Stomach (tissue), 9 donors: ENCODE results near the gene HEXIM1. TPM values are rescaled to one million over a fixed set of nuclear protein-coding genes. Genes with fewer than 3 reads are reported as not detected.
A peak's percentile ranks its signal among the peaks of the same experiment; 100 is the strongest.

Experiments used
- DNase-seq, 2 donors: peaks; one replicate each; pipeline versions ENCODE4 v3.0.0 to v3.0.0-alpha.2; 2013 to 2019
- H3K27ac ChIP-seq, 5 donors: fragments of 200-600 bp in 4 of 5; sonication (generic) in 4 of 5; one replicate each; pipeline ENCODE4 v1.5.1; 2013 to 2019; ENCODE audit warnings: mild to moderate bottlenecking in 1 of 5, moderate library complexity in 1 of 5
- H3K27me3 ChIP-seq, 3 donors: fragments of 200-600 bp; sonication (generic); one replicate each; pipeline ENCODE4 v1.5.1; 2017 to 2019; ENCODE audit warnings: mixed run types in 1 of 3
- H3K36me3 ChIP-seq, 4 donors: fragments of 200-600 bp; sonication (generic); 1 replicate in 3 of 4; 2 replicates in 1 of 4; pipeline ENCODE4 v1.5.1; 2016 to 2019
- H3K4me1 ChIP-seq, 4 donors: fragments of 200-600 bp; sonication (generic); one replicate each; pipeline ENCODE4 v1.5.1; 2016 to 2019
- H3K4me3 ChIP-seq, 4 donors: fragments of 200-600 bp; sonication (generic) in 3 of 4; one replicate each; pipeline ENCODE4 v1.5.1; 2016 to 2019; ENCODE audit warnings: mild to moderate bottlenecking in 1 of 4
- H3K9me3 ChIP-seq, 4 donors: fragments of 200-600 bp; sonication (generic); one replicate each; pipeline ENCODE4 v1.5.1; 2016 to 2019
- EP300 ChIP-seq: sonication (generic); formaldehyde crosslinking; IDR thresholded peaks from one replicate; pipeline ENCODE4 v1.6.1; 2017; ENCODE audit warnings: antibody characterized with exemption
- POLR2A ChIP-seq, 4 donors: fragments of 450-650 bp; IDR thresholded peaks; one replicate each; pipeline ENCODE4 v1.6.1; 2016; ENCODE audit warnings: antibody characterized with exemption in 4 of 4, control low read depth in 2 of 4, mild to moderate bottlenecking in 1 of 4, moderate library complexity in 1 of 4
- POLR2AphosphoS5 ChIP-seq, 3 donors: sonication (generic); formaldehyde crosslinking; IDR thresholded peaks; one replicate each; pipeline ENCODE4 v1.6.1; 2016; ENCODE audit warnings: antibody characterized with exemption in 3 of 3
- WGBS, 5 donors: extraction: QIAGEN DNeasy Blood & Tissue Kit in 3 of 5; methylation state at CpG; one replicate each; pipeline versions ENCODE4 v1.1.5 to v1.1.7; 2013 to 2018; 5-methylcytosine and 5-hydroxymethylcytosine counted together
- intact Hi-C: fragments of 100-400 bp; cut with DNase I; formaldehyde crosslinking; loops from one replicate; pipeline ENCODE4 v1.15.1; 2023; ENCODE audit warnings: low total_unique reads
- polyA plus RNA-seq, 3 donors: library from polyadenylated mRNA; stranded (reverse); fragments of 200-250 nt; gene quantifications; one replicate each; pipeline ENCODE4 v1.2.3, GENCODE V29; 2013
- total RNA-seq, 5 donors: library from RNA; depleted of rRNA; stranded (reverse); fragments of >200 nt; gene quantifications; one replicate each; pipeline versions ENCODE4 v1.1.0 to v1.2.3, GENCODE V29; 2014 to 2016
- TF ChIP-seq, protein P1 (sequence below), 7 experiments: fragments of 450-650 bp in 4 of 7; fragments of 200-600 bp in 3 of 7; sonication (generic) in 3 of 7; IDR thresholded peaks; one replicate each; pipeline ENCODE4 v1.5.1; 2016 to 2019; ENCODE audit warnings: antibody characterized with exemption in 7 of 7, control low read depth in 2 of 7, mild to moderate bottlenecking in 1 of 7
- donor health status: healthy with polysubstance abuse.
- donor health status: Bipolar disorder and iron deficiency.
- donor health status: healthy.

The HEXIM1 gene
- total and polyA plus RNA-seq, 8 donors: 6.4 to 23.8 (median 15.7) TPM

DNA sequence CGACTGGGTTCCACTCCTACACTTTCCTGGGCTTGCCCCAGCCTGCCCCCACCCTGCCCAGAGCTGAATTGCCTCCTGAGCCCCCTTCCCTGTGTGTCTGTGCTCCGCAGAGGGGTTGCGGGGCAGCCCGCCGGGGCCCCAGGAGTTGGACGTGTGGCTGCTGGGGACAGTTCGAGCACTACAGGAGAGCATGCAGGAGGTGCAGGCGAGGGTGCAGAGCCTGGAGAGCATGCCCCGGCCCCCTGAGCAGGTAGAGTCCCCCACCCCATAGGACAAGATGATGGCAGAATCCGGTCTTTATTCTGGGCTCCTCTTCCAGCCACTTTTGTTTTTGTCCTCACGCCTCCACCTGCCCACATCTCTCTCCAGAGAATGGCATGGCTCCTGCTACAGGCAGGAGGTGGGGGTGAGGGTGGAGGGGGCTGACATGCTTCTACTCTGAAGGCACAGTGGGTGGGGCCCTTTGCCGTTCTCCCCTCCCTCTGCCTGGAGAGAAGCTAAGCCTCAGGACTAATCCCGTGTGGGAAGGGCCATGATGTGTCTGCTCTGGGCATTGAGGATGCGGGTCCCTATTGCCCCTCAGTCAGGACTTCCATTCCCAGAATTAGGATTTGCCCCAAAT, 9.3 kb upstream of the HEXIM1 start:
- peak in 1 of 2 donors; percentile 3 for DNase-seq
- Histone ChIP-seq H3K36me3 (peaks cover 0 to 22% (median 10%) of the 10 kb centered on the region in 4 donors), H3K4me1 (peaks cover 21 to 43% (median 38%) of the 10 kb centered on the region in 4 donors), H3K4me3 (no peak overlapping the region), H3K9me3 (no peaks in the 10 kb centered on the region), H3K27me3 (no peaks in the 10 kb centered on the region), H3K27ac (no peak overlapping the region)
- WGBS, 5 donors: 82 to 90% (median 89%) methylated on average over 14 of the region's 14 CpGs
- TF ChIP-seq POLR2A (IDR thresholded peaks at IDR 0.05) (no peak), EP300 (no peak)
- intact Hi-C loops: loop anchor here (5.0 kb wide), 1 partner anchor 58 kb away; no protein-coding TSS in a partner anchor

DNA sequence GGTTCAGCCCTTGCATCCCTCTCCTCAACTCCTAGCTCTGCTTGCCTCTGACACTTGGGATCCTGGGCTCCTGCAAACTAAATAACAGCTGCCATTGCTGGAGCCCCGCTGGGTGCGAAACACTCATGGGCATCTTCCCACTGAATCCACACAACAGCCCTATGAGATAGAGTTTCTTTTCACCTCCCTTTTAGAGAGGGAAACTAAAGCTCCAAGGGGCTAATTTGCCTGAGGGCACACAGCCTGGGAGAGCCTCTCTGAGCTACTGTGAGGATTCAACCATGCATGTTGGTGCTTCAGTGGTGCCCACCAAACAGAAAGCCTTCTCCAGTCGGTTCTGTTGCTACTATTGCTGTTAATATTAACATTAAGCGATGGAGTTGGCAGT, 8.7 kb upstream of the HEXIM1 start:
- WGBS, 5 donors: 78 to 87% (median 83%) methylated on average over 4 of the region's 4 CpGs

DNA sequence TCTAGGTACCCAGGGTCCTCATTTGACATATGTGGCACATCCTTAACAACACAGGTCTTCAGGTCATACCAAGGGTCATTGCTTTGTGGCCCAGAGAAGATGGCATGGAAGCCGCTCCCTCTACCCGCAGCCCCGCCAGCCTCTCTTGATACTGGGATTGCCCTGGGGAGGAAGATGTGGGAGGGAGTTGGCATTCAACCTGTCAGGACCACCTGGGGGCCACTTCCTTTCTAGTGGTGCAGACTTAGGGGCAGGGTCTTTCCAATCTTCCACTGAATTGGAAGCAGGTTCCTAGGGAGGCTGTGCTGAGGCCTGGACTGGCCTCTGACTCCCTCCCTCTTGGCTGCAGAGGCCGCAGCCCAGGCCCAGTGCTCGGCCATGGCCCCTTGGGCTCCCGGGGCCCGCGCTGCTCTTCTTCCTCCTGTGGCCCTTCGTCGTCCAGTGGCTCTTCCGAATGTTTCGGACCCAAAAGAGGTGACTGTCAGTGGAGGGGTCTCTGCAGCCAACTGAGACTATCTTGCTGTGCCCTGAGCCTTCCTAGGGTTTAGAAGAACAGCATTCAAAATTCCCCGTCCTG, 5.1 kb upstream of the HEXIM1 start:
- Histone ChIP-seq H3K4me3 (peak overlapping the region; percentile 49 to 56 (median 52)), H3K36me3 (peaks cover 0 to 17% (median 8%) of the 10 kb centered on the region in 4 donors), H3K27ac (peak overlapping the region; percentile 86 to 99 (median 94)), H3K27me3 (no peaks in the 10 kb centered on the region), H3K4me1 (peaks cover 30 to 45% (median 36%) of the 10 kb centered on the region in 4 donors), H3K9me3 (no peaks in the 10 kb centered on the region)
- DNase-seq: peak in 1 of 2 donors; percentile 20
- WGBS, 5 donors: 78 to 92% (median 82%) methylated on average over 10 to 13 of the region's 13 CpGs
- intact Hi-C loops: no loop called here
- TF ChIP-seq POLR2A (IDR thresholded peaks at IDR 0.05): no peak
- TF ChIP-seq, protein P1, sequence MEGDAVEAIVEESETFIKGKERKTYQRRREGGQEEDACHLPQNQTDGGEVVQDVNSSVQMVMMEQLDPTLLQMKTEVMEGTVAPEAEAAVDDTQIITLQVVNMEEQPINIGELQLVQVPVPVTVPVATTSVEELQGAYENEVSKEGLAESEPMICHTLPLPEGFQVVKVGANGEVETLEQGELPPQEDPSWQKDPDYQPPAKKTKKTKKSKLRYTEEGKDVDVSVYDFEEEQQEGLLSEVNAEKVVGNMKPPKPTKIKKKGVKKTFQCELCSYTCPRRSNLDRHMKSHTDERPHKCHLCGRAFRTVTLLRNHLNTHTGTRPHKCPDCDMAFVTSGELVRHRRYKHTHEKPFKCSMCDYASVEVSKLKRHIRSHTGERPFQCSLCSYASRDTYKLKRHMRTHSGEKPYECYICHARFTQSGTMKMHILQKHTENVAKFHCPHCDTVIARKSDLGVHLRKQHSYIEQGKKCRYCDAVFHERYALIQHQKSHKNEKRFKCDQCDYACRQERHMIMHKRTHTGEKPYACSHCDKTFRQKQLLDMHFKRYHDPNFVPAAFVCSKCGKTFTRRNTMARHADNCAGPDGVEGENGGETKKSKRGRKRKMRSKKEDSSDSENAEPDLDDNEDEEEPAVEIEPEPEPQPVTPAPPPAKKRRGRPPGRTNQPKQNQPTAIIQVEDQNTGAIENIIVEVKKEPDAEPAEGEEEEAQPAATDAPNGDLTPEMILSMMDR (IDR thresholded peaks at IDR 0.05): no peak
- no peak for TF ChIP-seq POLR2AphosphoS5 (IDR thresholded peaks at IDR 0.05)
- no peak for TF ChIP-seq EP300

More for the DNA sequence above, 8.7 kb upstream of the HEXIM1 start:
- H3K27me3 ChIP-seq: no peaks in the 10 kb centered on the region
- no peak overlapping the region for H3K27ac ChIP-seq
- DNase-seq: no peak
- intact Hi-C loops: loop anchor here (5.0 kb wide), 1 partner anchor 58 kb away; no protein-coding TSS in a partner anchor
- no peak overlapping the region for H3K4me3 ChIP-seq
- peaks cover 26 to 48% (median 42%) of the 10 kb centered on the region in 4 donors for H3K4me1 ChIP-seq
- TF ChIP-seq POLR2AphosphoS5 (IDR thresholded peaks at IDR 0.05) (no peak), EP300 (no peak), POLR2A (IDR thresholded peaks at IDR 0.05) (no peak)
- TF ChIP-seq, protein P1 (IDR thresholded peaks at IDR 0.05): no peak
- peaks cover 0 to 22% (median 10%) of the 10 kb centered on the region in 4 donors for H3K36me3 ChIP-seq
- H3K9me3 ChIP-seq: no peaks in the 10 kb centered on the region

DNA sequence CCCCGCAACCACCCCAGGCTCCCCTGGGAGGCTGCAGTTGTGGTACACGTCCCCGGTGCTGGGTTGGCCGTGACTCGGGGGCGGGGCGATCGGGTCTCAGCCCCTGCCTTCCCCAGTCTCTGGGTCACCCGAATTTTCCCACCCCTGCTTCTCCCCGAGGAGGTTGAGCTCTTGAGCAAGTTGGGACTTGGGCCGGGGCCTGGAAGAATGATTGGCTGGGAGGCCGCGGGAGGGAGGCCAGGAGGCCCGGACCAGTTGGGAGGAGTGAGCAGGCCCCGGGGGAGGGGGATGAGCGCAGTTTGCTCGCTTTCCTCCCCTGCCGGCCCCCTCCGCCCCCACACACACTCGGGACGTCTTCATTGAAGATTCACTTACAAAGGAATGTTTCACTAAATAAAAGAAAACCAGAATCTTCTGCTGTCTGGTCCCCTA, 4.5 kb upstream of the HEXIM1 start:
- 13 to 22% (median 18%) methylated on average over 21 of the region's 21 CpGs for WGBS, 5 donors
- H3K4me1 ChIP-seq: peaks cover 30 to 45% (median 36%) of the 10 kb centered on the region in 4 donors
- intact Hi-C loops: no loop called here
- peak overlapping the region; percentile 49 to 56 (median 52) for H3K4me3 ChIP-seq
- H3K9me3 ChIP-seq: no peaks in the 10 kb centered on the region
- DNase-seq: peak; percentile 65 to 94
- peaks cover 0 to 11% (median 7%) of the 10 kb centered on the region in 4 donors for H3K36me3 ChIP-seq
- H3K27ac ChIP-seq: peak overlapping the region; percentile 86 to 99 (median 94)
- TF ChIP-seq, protein P1 (IDR thresholded peaks at IDR 0.05): no peak
- TF ChIP-seq POLR2A (IDR thresholded peaks at IDR 0.05): no peak
- peak in 1 of 3 donors; percentile 13 for TF ChIP-seq POLR2AphosphoS5 (IDR thresholded peaks at IDR 0.05)
- no peaks in the 10 kb centered on the region for H3K27me3 ChIP-seq
